Measurements from ENCODE around the gene RIPOR3. TPM values are rescaled to one million over a fixed set of nuclear protein-coding genes. Genes with fewer than 3 reads are reported as not detected.
A peak's percentile ranks its signal among the peaks of the same experiment; 100 is the strongest.

Gene RIPOR3
- total RNA-seq, 2 donors from 2014 or later: 4.5 to 8.4 TPM

DNA sequence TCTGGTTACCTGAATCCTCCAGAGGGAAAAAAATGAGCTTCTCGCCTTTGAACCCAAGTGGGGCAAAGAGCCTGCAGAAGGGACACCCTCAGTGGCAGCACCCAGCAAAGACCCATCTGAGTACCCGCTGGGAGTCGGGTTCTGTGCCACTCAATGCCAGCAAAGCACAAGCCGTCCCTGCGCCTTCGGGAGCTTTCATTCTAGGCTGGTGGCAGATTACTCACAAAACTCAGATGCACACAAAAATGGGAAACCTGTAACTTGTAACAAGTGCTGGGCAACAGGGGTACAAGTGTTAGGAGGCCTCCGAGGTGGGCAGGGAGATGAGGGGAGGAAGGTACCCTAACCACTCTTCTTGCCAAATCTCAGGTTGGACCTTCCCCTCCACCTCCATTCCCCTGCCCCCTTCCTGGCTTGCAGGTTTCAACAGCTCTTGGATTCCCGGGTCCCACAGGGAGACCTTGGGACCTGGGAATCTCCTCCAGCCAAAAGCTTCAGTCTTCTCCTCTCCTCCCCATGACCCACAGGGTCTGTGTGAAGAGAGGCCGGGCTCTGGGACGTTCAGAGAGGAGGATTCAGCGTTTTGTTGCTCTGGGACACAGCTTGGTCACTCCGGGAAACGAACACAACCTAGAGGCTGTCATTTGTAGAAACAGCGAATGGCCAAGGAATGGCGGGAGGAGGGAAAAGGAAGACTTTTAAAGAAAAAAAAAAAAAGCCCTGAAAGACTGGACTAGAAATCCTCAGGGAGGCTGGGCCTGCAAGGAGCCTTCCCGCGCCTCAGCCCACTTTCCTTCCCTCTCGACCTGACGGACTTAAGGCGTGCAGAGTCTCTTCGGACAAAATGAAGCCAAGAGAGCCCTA is 38.8 kb upstream of the RIPOR3 start:
- ATAC-seq (ENCODE audit: insufficient number of reproducible peaks, low FRiP score, low read depth) (no peak), DNase-seq (ENCODE audit: low spot score) (peak; percentile 6)
- TF ChIP-seq, protein P1, sequence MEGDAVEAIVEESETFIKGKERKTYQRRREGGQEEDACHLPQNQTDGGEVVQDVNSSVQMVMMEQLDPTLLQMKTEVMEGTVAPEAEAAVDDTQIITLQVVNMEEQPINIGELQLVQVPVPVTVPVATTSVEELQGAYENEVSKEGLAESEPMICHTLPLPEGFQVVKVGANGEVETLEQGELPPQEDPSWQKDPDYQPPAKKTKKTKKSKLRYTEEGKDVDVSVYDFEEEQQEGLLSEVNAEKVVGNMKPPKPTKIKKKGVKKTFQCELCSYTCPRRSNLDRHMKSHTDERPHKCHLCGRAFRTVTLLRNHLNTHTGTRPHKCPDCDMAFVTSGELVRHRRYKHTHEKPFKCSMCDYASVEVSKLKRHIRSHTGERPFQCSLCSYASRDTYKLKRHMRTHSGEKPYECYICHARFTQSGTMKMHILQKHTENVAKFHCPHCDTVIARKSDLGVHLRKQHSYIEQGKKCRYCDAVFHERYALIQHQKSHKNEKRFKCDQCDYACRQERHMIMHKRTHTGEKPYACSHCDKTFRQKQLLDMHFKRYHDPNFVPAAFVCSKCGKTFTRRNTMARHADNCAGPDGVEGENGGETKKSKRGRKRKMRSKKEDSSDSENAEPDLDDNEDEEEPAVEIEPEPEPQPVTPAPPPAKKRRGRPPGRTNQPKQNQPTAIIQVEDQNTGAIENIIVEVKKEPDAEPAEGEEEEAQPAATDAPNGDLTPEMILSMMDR (IDR thresholded peaks at IDR 0.05): no peak
- no peaks in the 10 kb centered on the region for H3K36me3 ChIP-seq
- H3K27ac ChIP-seq: peak overlapping the region; percentile 74 to 78
- no peaks in the 10 kb centered on the region for H3K9me3 ChIP-seq
- peaks cover 14 to 35% of the 10 kb centered on the region in 2 donors for H3K4me1 ChIP-seq (ENCODE audit: control insufficient read depth in 1 of 2, low read depth in 2 of 2)
- H3K27me3 ChIP-seq (replicated peaks; ENCODE audit: insufficient read depth): no peaks in the 10 kb centered on the region
- H3K4me3 ChIP-seq: peak overlapping the region; percentile 91

- peaks cover 20 to 43% of the 10 kb centered on the region in 2 donors for H3K4me1 ChIP-seq (ENCODE audit: control insufficient read depth in 1 of 2, low read depth in 2 of 2)
- no peak overlapping the region for H3K27ac ChIP-seq
- DNase-seq (ENCODE audit: low spot score): no peak
- H3K4me3 ChIP-seq: no peak overlapping the region
- no peaks in the 10 kb centered on the region for H3K36me3 ChIP-seq
- H3K27me3 ChIP-seq (replicated peaks; ENCODE audit: insufficient read depth): no peaks in the 10 kb centered on the region
- TF ChIP-seq, protein P1 (IDR thresholded peaks at IDR 0.05): no peak
- ATAC-seq (ENCODE audit: insufficient number of reproducible peaks, low FRiP score, low read depth): no peak
- no peaks in the 10 kb centered on the region for H3K9me3 ChIP-seq
These were observed 37.9 kb upstream of the RIPOR3 start for GRCh38 chr20:50728981-50729874.

DNA sequence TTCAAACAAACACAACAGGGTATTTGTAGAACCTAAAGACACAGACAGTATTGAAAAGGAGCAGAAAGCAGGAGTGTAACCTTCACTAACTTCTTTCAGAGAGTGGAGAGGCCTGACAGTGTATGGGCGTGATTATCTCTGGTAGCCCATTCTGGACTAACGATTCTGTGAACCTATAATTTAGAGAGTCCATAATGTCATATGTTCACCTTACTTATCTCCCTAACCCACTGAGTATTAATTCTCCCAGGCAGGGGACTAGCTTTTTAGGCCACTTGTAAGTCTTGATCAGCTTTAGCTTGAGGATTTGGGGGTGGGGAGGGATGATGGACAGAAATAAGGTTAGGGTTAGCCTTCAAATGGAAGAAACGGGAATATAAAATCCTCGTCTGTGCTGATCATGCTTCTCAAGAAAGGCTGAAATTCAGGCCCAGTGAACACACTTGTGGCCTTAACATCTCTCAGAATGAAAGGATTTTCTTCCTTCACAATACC is 37.2 kb upstream of the RIPOR3 start:
- H3K27me3 ChIP-seq (replicated peaks; ENCODE audit: insufficient read depth): no peaks in the 10 kb centered on the region
- peaks cover 22 to 47% of the 10 kb centered on the region in 2 donors for H3K4me1 ChIP-seq (ENCODE audit: control insufficient read depth in 1 of 2, low read depth in 2 of 2)
- no peak overlapping the region for H3K27ac ChIP-seq
- H3K4me3 ChIP-seq: no peak overlapping the region
- TF ChIP-seq, protein P1 (IDR thresholded peaks at IDR 0.05): no peak
- no peaks in the 10 kb centered on the region for H3K36me3 ChIP-seq
- ATAC-seq (ENCODE audit: insufficient number of reproducible peaks, low FRiP score, low read depth) (no peak), DNase-seq (ENCODE audit: low spot score) (no peak)
- H3K9me3 ChIP-seq: no peaks in the 10 kb centered on the region

DNA sequence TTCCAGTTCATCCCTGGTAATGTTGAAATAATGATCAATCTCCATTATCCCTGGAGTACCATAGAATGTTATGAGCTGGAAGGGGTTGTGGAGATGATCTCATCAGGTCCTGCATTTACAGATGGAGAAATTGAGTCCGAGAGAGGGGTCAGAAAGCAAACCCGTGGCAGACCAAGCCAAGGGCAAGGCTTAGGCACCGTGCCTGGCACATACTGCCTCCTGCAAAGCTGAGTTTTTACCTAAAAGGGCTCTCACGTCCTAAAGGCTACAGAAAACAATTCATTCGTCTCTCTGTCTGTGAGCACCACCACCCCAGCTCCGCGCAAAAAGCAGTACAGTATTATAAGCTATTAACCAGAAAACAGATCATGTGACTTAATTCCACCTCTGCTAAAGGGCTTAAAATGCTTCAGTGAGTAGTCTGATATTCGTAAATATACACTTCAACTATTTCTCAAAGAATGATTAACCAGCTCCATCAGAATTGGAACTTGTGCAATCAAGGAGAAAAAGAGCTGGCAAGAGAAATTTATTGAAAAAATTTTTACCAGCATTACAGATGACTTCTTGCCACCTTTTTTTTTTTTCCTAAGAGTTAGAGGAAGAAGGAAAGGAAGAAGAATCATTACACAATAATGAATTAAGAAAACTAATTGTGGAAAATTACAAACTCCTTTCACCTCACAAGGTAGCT is 36.6 kb upstream of the RIPOR3 start:
- ATAC-seq (ENCODE audit: insufficient number of reproducible peaks, low FRiP score, low read depth): no peak
- DNase-seq (ENCODE audit: low spot score): no peak
- Histone ChIP-seq H3K27ac (no peak overlapping the region), H3K36me3 (no peaks in the 10 kb centered on the region), H3K27me3 (replicated peaks; ENCODE audit: insufficient read depth) (no peaks in the 10 kb centered on the region), H3K4me3 (no peak overlapping the region), H3K9me3 (no peaks in the 10 kb centered on the region), H3K4me1 (ENCODE audit: control insufficient read depth in 1 of 2, low read depth in 2 of 2) (peaks cover 22 to 50% of the 10 kb centered on the region in 2 donors)
- TF ChIP-seq, protein P1 (IDR thresholded peaks at IDR 0.05): no peak
